ENCODE data around the gene SNRPA.

DNA sequence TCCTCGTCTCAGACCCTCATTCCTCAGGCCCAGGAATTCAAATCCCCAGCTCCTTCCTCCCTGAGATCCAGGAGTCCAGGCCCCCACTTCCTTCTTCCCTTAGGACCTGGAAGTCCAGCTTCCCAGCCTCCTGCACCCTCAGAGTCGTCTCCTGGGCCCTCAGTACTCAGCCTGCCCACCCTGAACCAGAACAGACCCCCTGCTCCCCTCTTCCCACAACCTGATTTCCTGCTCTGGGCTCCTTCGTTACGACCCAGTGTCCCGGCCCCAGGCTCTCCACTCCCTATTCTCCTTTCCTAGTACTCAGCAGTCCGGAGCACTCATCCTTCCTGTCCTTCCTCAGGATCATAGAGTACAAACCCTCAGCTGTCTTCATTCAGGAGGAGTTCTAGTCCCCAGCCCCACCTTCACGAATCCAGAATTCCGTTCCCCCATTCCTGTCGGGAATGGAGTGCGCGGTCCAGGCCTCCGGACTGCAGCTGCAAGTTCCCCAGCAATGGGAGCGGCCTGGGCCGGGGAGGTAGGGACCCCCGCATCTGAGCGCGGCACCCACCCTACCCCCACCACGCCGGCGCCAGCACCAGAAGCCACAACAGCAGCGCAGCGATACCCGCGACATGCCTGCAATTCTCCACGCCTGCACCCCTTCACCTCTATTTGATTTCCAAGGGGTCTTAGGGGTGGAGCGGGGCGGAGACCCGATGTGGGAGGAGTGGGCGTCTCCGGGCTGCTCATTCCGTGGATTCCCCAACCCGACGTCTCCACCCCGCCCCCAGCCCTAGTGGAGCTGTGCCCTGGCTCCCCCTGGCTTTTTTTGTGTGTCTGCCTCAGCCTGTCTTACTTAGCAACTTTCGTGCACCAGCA lies 60.7 kb downstream of the SNRPA start:
- TF ChIP-seq, protein P1, sequence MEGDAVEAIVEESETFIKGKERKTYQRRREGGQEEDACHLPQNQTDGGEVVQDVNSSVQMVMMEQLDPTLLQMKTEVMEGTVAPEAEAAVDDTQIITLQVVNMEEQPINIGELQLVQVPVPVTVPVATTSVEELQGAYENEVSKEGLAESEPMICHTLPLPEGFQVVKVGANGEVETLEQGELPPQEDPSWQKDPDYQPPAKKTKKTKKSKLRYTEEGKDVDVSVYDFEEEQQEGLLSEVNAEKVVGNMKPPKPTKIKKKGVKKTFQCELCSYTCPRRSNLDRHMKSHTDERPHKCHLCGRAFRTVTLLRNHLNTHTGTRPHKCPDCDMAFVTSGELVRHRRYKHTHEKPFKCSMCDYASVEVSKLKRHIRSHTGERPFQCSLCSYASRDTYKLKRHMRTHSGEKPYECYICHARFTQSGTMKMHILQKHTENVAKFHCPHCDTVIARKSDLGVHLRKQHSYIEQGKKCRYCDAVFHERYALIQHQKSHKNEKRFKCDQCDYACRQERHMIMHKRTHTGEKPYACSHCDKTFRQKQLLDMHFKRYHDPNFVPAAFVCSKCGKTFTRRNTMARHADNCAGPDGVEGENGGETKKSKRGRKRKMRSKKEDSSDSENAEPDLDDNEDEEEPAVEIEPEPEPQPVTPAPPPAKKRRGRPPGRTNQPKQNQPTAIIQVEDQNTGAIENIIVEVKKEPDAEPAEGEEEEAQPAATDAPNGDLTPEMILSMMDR (IDR thresholded peaks at IDR 0.05 in 4 of 5, conservative IDR thresholded peaks at IDR 0.05 in 1 of 5), result no peak
- no peak for TF ChIP-seq POLR2A (IDR thresholded peaks at IDR 0.05)

Data from gastrocnemius medialis (tissue), 4 donors.